Measurements from ENCODE around the gene RABGAP1. TPM values are rescaled to one million over a fixed set of nuclear protein-coding genes. Genes with fewer than 3 reads are reported as not detected.

RABGAP1 gene
- polyA plus RNA-seq, 1 of the 3 experiments (the other 2 are of a cell fraction): 20.2 TPM

DNA sequence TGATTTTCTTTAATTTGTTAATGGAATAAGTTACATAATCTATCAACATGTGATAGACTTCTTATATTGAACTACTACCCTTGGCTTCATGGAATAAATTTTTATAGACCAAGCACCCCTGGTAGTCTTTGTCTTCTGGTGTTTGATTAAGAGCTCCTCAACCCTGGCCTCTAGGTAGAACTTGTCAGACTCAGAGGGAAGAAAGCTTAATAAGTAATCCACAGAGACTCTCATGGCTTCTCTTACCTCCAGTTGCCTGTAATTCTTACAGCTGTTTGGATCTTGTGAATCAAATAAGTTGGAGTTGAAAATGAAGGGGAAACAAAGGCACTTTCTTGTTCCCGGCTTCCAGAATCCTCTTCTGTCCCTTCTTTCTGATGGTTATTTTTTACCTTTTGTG lies 85.6 kb downstream of the RABGAP1 start:
- POLR2A ChIA-PET: no interaction called here
- H3K9ac ChIP-seq: no peak overlapping the region

More for the DNA sequence above, 85.6 kb downstream of the RABGAP1 start:
- H3K4me1 ChIP-seq (ENCODE audit: control insufficient read depth in 1 of 2, insufficient read depth in 2 of 2, low read depth in 1 of 2, low read length in 1 of 2): no peaks in the 10 kb centered on the region; a peak in 2 of 4 replicates
- no peak overlapping the region for H2AFZ ChIP-seq (ENCODE audit: low read depth)
- H3K79me2 ChIP-seq (ENCODE audit: insufficient read depth): no peaks in the 10 kb centered on the region; the same call in 1 of the 2 replicates
- no peak overlapping the region for H3K27ac ChIP-seq (ENCODE audit: low read depth in 2 of 2, low read length in 1 of 2)
- no peak for TF ChIP-seq CTCF (IDR thresholded peaks at IDR 0.05)
- TF ChIP-seq JUND (IDR thresholded peaks at IDR 0.05): no peak
- TF ChIP-seq GATA2 (CRISPR knock-in tag; IDR thresholded peaks at IDR 0.05): no peak
- no peak for TF ChIP-seq CHD2 (IDR thresholded peaks at IDR 0.05; ENCODE audit: low read length, partially characterized antibody)
- TF ChIP-seq FOXJ3 (CRISPR knock-in tag; IDR thresholded peaks at IDR 0.05): no peak
- TF ChIP-seq MEF2A (IDR thresholded peaks at IDR 0.05; ENCODE audit: borderline replicate concordance, low read depth): no peak
- TF ChIP-seq EZH2phosphoT487 (IDR thresholded peaks at IDR 0.05; ENCODE audit: borderline replicate concordance, low read depth): no peak
- no peak for TF ChIP-seq POLR2AphosphoS5 (IDR thresholded peaks at IDR 0.05; ENCODE audit: low read depth, low read length)
- TF ChIP-seq MXI1 (IDR thresholded peaks at IDR 0.05; ENCODE audit: low read depth, low read length): no peak
- TF ChIP-seq PBX3 (IDR thresholded peaks at IDR 0.05): no peak
- TF ChIP-seq, protein P1, sequence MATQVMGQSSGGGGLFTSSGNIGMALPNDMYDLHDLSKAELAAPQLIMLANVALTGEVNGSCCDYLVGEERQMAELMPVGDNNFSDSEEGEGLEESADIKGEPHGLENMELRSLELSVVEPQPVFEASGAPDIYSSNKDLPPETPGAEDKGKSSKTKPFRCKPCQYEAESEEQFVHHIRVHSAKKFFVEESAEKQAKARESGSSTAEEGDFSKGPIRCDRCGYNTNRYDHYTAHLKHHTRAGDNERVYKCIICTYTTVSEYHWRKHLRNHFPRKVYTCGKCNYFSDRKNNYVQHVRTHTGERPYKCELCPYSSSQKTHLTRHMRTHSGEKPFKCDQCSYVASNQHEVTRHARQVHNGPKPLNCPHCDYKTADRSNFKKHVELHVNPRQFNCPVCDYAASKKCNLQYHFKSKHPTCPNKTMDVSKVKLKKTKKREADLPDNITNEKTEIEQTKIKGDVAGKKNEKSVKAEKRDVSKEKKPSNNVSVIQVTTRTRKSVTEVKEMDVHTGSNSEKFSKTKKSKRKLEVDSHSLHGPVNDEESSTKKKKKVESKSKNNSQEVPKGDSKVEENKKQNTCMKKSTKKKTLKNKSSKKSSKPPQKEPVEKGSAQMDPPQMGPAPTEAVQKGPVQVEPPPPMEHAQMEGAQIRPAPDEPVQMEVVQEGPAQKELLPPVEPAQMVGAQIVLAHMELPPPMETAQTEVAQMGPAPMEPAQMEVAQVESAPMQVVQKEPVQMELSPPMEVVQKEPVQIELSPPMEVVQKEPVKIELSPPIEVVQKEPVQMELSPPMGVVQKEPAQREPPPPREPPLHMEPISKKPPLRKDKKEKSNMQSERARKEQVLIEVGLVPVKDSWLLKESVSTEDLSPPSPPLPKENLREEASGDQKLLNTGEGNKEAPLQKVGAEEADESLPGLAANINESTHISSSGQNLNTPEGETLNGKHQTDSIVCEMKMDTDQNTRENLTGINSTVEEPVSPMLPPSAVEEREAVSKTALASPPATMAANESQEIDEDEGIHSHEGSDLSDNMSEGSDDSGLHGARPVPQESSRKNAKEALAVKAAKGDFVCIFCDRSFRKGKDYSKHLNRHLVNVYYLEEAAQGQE (IDR thresholded peaks at IDR 0.05; ENCODE audit: low read depth, low read length): no peak
- TF ChIP-seq EP300 (IDR thresholded peaks at IDR 0.05; ENCODE audit: borderline replicate concordance in 1 of 2, low read depth in 1 of 2, low read length in 1 of 2): no peak
- TF ChIP-seq TAF1 (IDR thresholded peaks at IDR 0.05; ENCODE audit: borderline replicate concordance, low read depth, low read length): no peak
- no peak for TF ChIP-seq FOSL2 (IDR thresholded peaks at IDR 0.05; ENCODE audit: borderline replicate concordance, low read depth)
- TF ChIP-seq RFX5 (IDR thresholded peaks at IDR 0.05; ENCODE audit: low read length): no peak
- no peaks in the 10 kb centered on the region for H3K27me3 ChIP-seq (ENCODE audit: insufficient read depth)
- H3K36me3 ChIP-seq (replicated peaks in 1 of 2; ENCODE audit: control insufficient read depth in 1 of 2, insufficient read depth in 2 of 2, low read length in 1 of 2): peaks cover 44 to 64% of the 10 kb centered on the region in 2 experiments
- DNase-seq: no peak
- no peaks in the 10 kb centered on the region for H4K20me1 ChIP-seq (ENCODE audit: insufficient read depth)
- no peak overlapping the region for H3K4me3 ChIP-seq (ENCODE audit: low read depth in 2 of 2, low read length in 1 of 2)
- H3F3A ChIP-seq (replicated peaks; ENCODE audit: insufficient read depth): no peaks in the 10 kb centered on the region
- 93% methylated on average over 1 of the region's 1 CpG for WGBS (ENCODE audit: low lambda C conversion rate)
- no peaks in the 10 kb centered on the region for H3K9me3 ChIP-seq
- H3K9me2 ChIP-seq: no peaks in the 10 kb centered on the region
- no peak overlapping the region for H3K4me2 ChIP-seq
- CTCF ChIA-PET: interaction anchor here (1.1 kb wide), 1 partner anchor 323 kb away, joined by 3 read pairs; no protein-coding TSS in a partner anchor
